HG02840 (cell line): ENCODE measurements around the gene PRMT9.

Experiments used
- ATAC-seq: cut with Tn5 transposase; IDR thresholded peaks from one replicate; pipeline ENCODE4 v1.9.1; 2021; ENCODE audit warnings: mild to moderate bottlenecking, moderate library complexity, moderate number of reproducible peaks; ENCODE audit not compliant: unreplicated experiment, low FRiP score

The PRMT9 gene

GRCh38 chr4:147625733-147626132, 58.2 kb downstream of the PRMT9 start:
- ATAC-seq = no peak

- no peak for ATAC-seq
Measured at GRCh38 chr4:147620315-147620714, 63.6 kb downstream of the PRMT9 start.

- ATAC-seq = peak; percentile 6
Measured at GRCh38 chr4:147617841-147618691, 65.9 kb downstream of the PRMT9 start.

- ATAC-seq = peak; percentile 100
Measured at GRCh38 chr4:147617173-147617840, 66.7 kb downstream of the PRMT9 start, which contains the start of gene TMEM184C. TMEM184C (plus strand) TSS chr4:147617397; CDS start chr4:147617957, 560 bp downstream.

GRCh38 chr4:147616849-147617172, 67.2 kb downstream of the PRMT9 start:
- peak; percentile 6 for ATAC-seq

GRCh38 chr4:147610686-147611085, 73.3 kb downstream of the PRMT9 start:
- no peak for ATAC-seq

GRCh38 chr4:147607471-147607870, 76.5 kb downstream of the PRMT9 start:
- ATAC-seq = no peak

GRCh38 chr4:147605499-147605898, 78.5 kb downstream of the PRMT9 start:
- no peak for ATAC-seq

GRCh38 chr4:147599769-147600168, 84.2 kb downstream of the PRMT9 start:
- ATAC-seq = no peak

- no peak for ATAC-seq
Measured at GRCh38 chr4:147599206-147599605, 84.8 kb downstream of the PRMT9 start.

GRCh38 chr4:147597561-147597960, 86.4 kb downstream of the PRMT9 start:
- ATAC-seq = no peak

GRCh38 chr4:147596981-147597380, 87.0 kb downstream of the PRMT9 start:
- ATAC-seq = no peak

- ATAC-seq = no peak
Measured at GRCh38 chr4:147596377-147596776, 87.6 kb downstream of the PRMT9 start.

GRCh38 chr4:147594578-147594977, 89.4 kb downstream of the PRMT9 start:
- no peak for ATAC-seq

GRCh38 chr4:147594107-147594506, 89.9 kb downstream of the PRMT9 start:
- ATAC-seq = no peak

GRCh38 chr4:147591106-147591505, 92.9 kb downstream of the PRMT9 start:
- ATAC-seq = no peak

GRCh38 chr4:147590249-147590920, 93.6 kb downstream of the PRMT9 start:
- no peak for ATAC-seq

GRCh38 chr4:147589586-147589985, 94.4 kb downstream of the PRMT9 start:
- no peak for ATAC-seq
